Left lung (tissue), 10 donors: ENCODE results near the gene SLC7A9. TPM values are rescaled to one million over a fixed set of nuclear protein-coding genes. Genes with fewer than 3 reads are reported as not detected.

Experiments
- ATAC-seq: fragments of 200-7000 bp; cut with Tn5 transposase; one replicate; pipeline ENCODE4 v1.9.1; 2020; ENCODE audit warnings: moderate library complexity
- DNase-seq, 4 donors: peaks; one replicate each; pipeline ENCODE4 v3.0.0-alpha.2; 2013 to 2020
- H3K27ac ChIP-seq, 2 donors: fragments of 200-600 bp; sonication (generic) in 1 of 2; one replicate each; pipeline versions ENCODE4 v1.5.0 to v1.8.0; 2020 to 2021
- H3K27me3 ChIP-seq, 2 donors: fragments of 200-600 bp; sonication (generic) in 1 of 2; one replicate each; pipeline versions ENCODE4 v1.5.0 to v1.8.0; 2020 to 2021
- H3K36me3 ChIP-seq, 2 donors: fragments of 200-600 bp; sonication (generic) in 1 of 2; one replicate each; pipeline versions ENCODE4 v1.5.0 to v1.8.0; 2020 to 2021
- H3K4me1 ChIP-seq, 2 donors: fragments of 200-600 bp; one replicate each; pipeline ENCODE4 v1.8.0; 2021
- H3K4me3 ChIP-seq, 2 donors: fragments of 200-600 bp; sonication (generic) in 1 of 2; one replicate each; pipeline versions ENCODE4 v1.5.0 to v1.8.0; 2020 to 2021; ENCODE audit warnings: mild to moderate bottlenecking in 1 of 2
- H3K9me3 ChIP-seq, 2 donors: fragments of 200-600 bp; sonication (generic) in 1 of 2; one replicate each; pipeline versions ENCODE4 v1.5.0 to v1.8.0; 2020 to 2021
- intact Hi-C, 2 donors: fragments of 100-400 bp; cut with DNase I; formaldehyde crosslinking; loops; one replicate each; pipeline versions ENCODE4 v1.11.2 to v1.14.2; 2022
- polyA plus RNA-seq, 6 donors: library from polyadenylated mRNA; unstranded; fragments of 120-200 nt; gene quantifications; one replicate each; pipeline ENCODE4 v1.2.1, GENCODE V29; 2013; ENCODE audit not compliant: insufficient read length in 6 of 6
- total RNA-seq, 2 donors: library from RNA; stranded (reverse); fragmentation: NEBNext Ultra II Directional; extraction: Animal tissue kit (Norgen Biotek cat#: 25700); gene quantifications; one replicate each; pipeline ENCODE4 v1.2.1, GENCODE V29; 2021
- TF ChIP-seq, protein P1 (sequence below), 2 donors: fragments of 200-600 bp; sonication (generic) in 1 of 2; IDR thresholded peaks; one replicate each; pipeline versions ENCODE4 v1.5.0 to v1.8.0; 2021; ENCODE audit warnings: antibody characterized with exemption in 2 of 2
- donor health status: DM: no; HTN: yes; CAD: no.
- donor health status: DM: no; HTN: no; CAD: no.

SLC7A9 gene
- total and polyA plus RNA-seq, 8 donors, result 0.35 to 1.4 (median 0.99) TPM; not detected in 1

DNA sequence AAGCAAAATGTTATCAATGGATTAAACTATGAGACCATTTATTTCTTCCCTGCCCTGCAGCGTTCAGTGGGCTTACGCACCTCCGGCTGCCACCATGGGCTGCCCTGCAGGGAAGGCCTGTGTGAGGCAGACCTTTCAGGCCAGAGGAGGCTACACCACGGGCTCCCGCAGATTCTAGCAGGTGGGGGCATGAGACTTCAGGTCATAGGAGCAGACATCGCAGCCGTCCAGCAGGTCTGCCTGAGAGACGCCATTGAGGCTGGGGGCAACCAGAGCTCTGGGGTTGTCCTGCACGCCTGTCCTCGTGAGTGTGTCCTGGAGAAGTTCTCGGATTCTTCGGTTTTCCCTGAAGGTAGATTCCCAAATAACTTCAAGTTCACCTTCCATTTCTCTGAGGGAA lies 9.4 kb upstream of the SLC7A9 start:
- Histone ChIP-seq H3K36me3 (peaks cover 0 to 25% of the 10 kb centered on the region in 2 donors), H3K27me3 (no peaks in the 10 kb centered on the region), H3K4me1 (no peaks in the 10 kb centered on the region), H3K4me3 (no peak overlapping the region), H3K27ac (no peak overlapping the region), H3K9me3 (no peaks in the 10 kb centered on the region)
- DNase-seq (no peak), ATAC-seq (no peak)
- TF ChIP-seq, protein P1, sequence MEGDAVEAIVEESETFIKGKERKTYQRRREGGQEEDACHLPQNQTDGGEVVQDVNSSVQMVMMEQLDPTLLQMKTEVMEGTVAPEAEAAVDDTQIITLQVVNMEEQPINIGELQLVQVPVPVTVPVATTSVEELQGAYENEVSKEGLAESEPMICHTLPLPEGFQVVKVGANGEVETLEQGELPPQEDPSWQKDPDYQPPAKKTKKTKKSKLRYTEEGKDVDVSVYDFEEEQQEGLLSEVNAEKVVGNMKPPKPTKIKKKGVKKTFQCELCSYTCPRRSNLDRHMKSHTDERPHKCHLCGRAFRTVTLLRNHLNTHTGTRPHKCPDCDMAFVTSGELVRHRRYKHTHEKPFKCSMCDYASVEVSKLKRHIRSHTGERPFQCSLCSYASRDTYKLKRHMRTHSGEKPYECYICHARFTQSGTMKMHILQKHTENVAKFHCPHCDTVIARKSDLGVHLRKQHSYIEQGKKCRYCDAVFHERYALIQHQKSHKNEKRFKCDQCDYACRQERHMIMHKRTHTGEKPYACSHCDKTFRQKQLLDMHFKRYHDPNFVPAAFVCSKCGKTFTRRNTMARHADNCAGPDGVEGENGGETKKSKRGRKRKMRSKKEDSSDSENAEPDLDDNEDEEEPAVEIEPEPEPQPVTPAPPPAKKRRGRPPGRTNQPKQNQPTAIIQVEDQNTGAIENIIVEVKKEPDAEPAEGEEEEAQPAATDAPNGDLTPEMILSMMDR (IDR thresholded peaks at IDR 0.05), result no peak
- intact Hi-C loops, result no loop called here

- TF ChIP-seq, protein P1 (IDR thresholded peaks at IDR 0.05), result no peak
- Histone ChIP-seq H3K27ac (no peak overlapping the region), H3K9me3 (no peaks in the 10 kb centered on the region), H3K4me3 (no peak overlapping the region), H3K36me3 (peaks cover 0 to 25% of the 10 kb centered on the region in 2 donors), H3K27me3 (no peaks in the 10 kb centered on the region), H3K4me1 (no peaks in the 10 kb centered on the region)
- intact Hi-C loops, result no loop called here
- DNase-seq (no peak), ATAC-seq (no peak)
Measured at GRCh38 chr19:32877977-32878745, 8.6 kb upstream of the SLC7A9 start.

DNA sequence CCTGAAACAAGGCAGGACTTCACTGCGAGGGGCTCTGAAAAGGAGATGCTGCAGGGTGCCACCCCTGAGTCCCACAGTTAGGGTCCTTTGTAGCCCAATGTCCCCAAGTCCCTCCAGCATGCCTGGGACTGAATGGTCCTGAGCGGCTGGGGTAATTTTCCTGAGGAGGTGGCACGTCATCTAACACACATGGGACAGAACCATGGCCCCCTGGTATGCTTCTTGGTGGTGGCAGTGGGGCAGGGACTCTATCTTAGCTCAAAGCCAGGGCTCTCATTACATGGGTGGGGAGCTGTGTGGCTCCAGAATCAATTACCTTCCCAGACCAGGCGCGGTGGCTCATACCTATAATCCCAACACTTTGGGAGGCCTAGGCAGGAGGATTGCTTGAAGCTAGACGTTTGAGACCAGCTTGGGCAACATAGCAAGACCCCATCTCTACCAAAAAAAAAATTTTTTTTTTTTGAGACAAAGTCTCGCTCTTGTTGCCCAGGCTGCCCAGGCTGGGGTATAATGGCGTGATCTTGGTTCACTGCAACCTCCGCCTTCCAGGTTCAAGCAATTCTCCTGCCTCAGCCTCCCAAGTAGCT lies 7.9 kb upstream of the SLC7A9 start:
- intact Hi-C loops, result no loop called here
- Histone ChIP-seq H3K9me3 (no peaks in the 10 kb centered on the region), H3K27ac (no peak overlapping the region), H3K27me3 (no peaks in the 10 kb centered on the region), H3K4me1 (no peaks in the 10 kb centered on the region), H3K36me3 (peaks cover 0 to 25% of the 10 kb centered on the region in 2 donors), H3K4me3 (no peak overlapping the region)
- TF ChIP-seq, protein P1 (IDR thresholded peaks at IDR 0.05), result no peak
- ATAC-seq, result no peak
- DNase-seq, result no peak

GRCh38 chr19:32876919-32877285 lies 7.3 kb upstream of the SLC7A9 start:
- Histone ChIP-seq H3K36me3 (peaks cover 0 to 25% of the 10 kb centered on the region in 2 donors), H3K9me3 (no peaks in the 10 kb centered on the region), H3K27ac (no peak overlapping the region), H3K4me1 (no peaks in the 10 kb centered on the region), H3K27me3 (no peaks in the 10 kb centered on the region), H3K4me3 (no peak overlapping the region)
- DNase-seq (no peak), ATAC-seq (no peak)
- intact Hi-C loops, result no loop called here
- TF ChIP-seq, protein P1 (IDR thresholded peaks at IDR 0.05), result no peak

- Histone ChIP-seq H3K4me1 (no peaks in the 10 kb centered on the region), H3K27me3 (no peaks in the 10 kb centered on the region), H3K4me3 (no peak overlapping the region), H3K9me3 (no peaks in the 10 kb centered on the region), H3K36me3 (peaks cover 0 to 25% of the 10 kb centered on the region in 2 donors), H3K27ac (no peak overlapping the region)
- intact Hi-C loops, result no loop called here
- TF ChIP-seq, protein P1 (IDR thresholded peaks at IDR 0.05), result no peak
- DNase-seq, result no peak
- no peak for ATAC-seq
Measured at GRCh38 chr19:32876236-32876918, 6.8 kb upstream of the SLC7A9 start.
